Activated T-cell treated with anti-CD3 and anti-CD28 coated beads, Interleukin-2, amount 50 U/mL, for 4 hours (primary cell): ENCODE results near the gene SLMAP. TPM values are rescaled to one million over a fixed set of nuclear protein-coding genes. Genes with fewer than 3 reads are reported as not detected.

Source experiments
- ATAC-seq, 2 donors: fragments of 200-7000 bp; cut with Tn5 transposase; one replicate each; pipeline ENCODE4 v1.10.0; 2021
- DNase-seq: peaks from one replicate; pipeline ENCODE4 v3.0.0-alpha.2; 2020
- H3K27me3 Mint-ChIP-seq: one replicate; pipeline ENCODE4 v1.8.0; 2021; ENCODE audit warnings: low read depth, mixed read lengths
- H3K36me3 Mint-ChIP-seq: one replicate; pipeline ENCODE4 v1.8.0; 2022; ENCODE audit warnings: mixed read lengths; ENCODE audit not compliant: insufficient read depth
- H3K4me1 Mint-ChIP-seq: one replicate; pipeline ENCODE4 v1.8.0; 2021; ENCODE audit warnings: low read depth, mixed read lengths
- H3K4me3 Mint-ChIP-seq: one replicate; pipeline ENCODE4 v1.8.0; 2021; ENCODE audit warnings: mild to moderate bottlenecking, moderate library complexity, mixed read lengths
- H3K9me3 Mint-ChIP-seq: one replicate; pipeline ENCODE4 v1.8.0; 2021; ENCODE audit warnings: mixed read lengths
- total RNA-seq, 3 donors: library from RNA; stranded (reverse); gene quantifications; one replicate each; pipeline ENCODE4 v1.2.1, GENCODE V29; 2021

The SLMAP gene
- total RNA-seq, 3 donors from 2014 or later: 55.7 to 61.4 (median 56.1) TPM

DNA sequence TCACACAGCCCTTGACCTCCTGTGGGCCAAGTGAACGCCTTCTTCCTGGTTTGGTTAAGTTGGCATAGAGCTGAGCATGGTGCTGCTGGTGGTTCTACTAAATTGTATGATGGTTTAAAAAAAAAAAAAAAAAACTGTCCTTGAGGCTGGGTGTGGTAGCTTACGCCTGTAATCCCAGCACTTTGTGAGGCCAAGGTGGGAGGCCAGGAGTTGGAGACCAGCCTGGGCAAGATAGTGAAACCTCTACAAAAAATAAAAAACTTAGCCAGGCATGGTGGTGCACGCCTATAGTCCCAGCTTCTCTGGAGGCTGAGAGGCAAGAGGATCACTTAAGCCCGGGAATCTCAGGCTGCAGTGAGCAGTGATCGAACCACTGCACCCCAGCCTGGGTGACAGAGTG is 193.2 kb downstream of the SLMAP start:
- DNase-seq: no peak
- no peaks in the 10 kb centered on the region for H3K9me3 Mint-ChIP-seq
- peaks cover 4% of the 10 kb centered on the region for H3K27me3 Mint-ChIP-seq
- H3K4me1 Mint-ChIP-seq: no peaks in the 10 kb centered on the region
- no peaks in the 10 kb centered on the region for H3K36me3 Mint-ChIP-seq
- no peak overlapping the region for H3K4me3 Mint-ChIP-seq
- no peak for ATAC-seq

DNA sequence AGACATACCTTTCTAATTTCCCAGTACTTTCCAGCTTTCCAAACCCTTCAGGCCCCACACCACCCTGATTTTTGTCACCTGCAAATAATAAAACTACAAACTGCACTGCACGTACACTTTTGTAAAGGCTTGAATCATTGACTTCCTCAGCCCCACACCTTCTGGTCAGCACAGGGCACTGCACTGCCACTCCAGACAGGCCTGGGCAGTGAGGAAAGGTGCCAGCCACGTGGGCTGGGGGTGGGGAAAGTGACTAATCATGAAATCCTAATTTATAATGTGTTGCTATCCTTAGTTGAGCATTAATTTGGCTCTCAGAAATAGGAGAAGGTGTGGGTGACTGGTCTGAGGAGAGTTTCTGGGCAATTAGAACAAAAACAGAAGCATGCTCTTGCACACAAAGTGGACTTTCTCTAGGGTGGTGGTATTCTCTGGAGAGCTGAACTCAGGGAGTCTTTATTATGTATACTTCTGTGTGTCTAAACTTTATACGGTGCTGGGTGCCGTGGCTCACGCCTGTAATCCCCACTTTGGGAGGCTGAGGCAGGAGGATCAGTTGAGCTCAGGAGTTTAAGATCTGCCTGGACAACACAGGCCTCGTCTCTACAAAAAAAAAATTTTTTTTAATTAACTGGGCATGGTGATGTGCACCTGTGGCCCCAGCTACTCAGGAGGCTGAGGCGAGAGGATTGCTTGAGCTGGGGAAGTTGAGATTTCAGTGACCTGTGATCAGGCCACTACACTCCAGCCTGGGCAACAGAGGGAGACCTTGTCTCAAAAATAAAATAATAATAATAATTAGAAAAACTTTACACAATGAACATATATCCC is 193.9 kb downstream of the SLMAP start:
- Mint-ChIP-seq H3K36me3 (no peaks in the 10 kb centered on the region), H3K9me3 (no peaks in the 10 kb centered on the region), H3K4me3 (no peak overlapping the region), H3K4me1 (no peaks in the 10 kb centered on the region), H3K27me3 (peaks cover 4% of the 10 kb centered on the region)
- ATAC-seq (no peak), DNase-seq (no peak)

DNA sequence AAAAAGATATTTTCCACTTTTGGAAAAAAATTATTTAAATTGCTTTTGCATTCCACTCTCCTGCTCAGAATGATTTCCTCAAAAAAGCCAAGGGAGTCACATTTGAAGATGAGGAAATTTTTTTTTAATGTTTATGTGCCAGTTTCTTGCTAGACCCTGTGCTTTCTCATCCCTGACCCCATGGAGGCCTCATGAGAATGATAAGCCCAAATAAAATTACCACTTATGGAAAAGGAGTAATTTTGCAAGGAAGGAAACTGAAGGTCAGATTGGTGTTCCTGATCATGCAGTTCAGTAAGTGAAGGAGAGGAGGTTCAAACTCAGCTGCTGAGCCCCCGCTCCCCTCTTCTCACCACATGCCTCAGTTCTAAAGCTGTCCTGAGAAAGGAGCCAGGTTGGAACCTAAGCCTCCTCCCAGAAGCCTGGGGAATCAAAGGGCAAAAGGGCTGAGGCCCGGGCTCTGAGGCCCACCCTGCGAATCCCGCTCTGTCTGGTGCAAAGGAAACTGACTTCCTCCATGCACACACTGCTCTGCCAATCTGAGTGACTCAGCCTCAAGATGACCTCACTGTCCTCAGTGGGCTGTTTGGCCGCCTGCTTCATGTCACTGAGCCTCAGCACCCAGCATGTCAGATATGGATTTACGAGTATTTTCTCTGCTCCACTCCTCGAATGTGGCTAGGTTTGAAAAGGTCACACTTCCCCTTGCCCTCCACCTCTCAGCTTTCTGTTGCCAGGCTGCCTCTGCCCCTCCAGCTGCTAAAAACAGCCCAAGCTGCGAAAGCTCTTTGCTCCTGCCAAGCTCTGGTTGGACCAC is 195.2 kb downstream of the SLMAP start:
- H3K36me3 Mint-ChIP-seq: no peaks in the 10 kb centered on the region
- DNase-seq (no peak), ATAC-seq (peak in 1 of 2 donors; percentile 31)
- H3K9me3 Mint-ChIP-seq: no peaks in the 10 kb centered on the region
- no peak overlapping the region for H3K4me3 Mint-ChIP-seq
- peaks cover 4% of the 10 kb centered on the region for H3K27me3 Mint-ChIP-seq
- H3K4me1 Mint-ChIP-seq: no peaks in the 10 kb centered on the region

DNA sequence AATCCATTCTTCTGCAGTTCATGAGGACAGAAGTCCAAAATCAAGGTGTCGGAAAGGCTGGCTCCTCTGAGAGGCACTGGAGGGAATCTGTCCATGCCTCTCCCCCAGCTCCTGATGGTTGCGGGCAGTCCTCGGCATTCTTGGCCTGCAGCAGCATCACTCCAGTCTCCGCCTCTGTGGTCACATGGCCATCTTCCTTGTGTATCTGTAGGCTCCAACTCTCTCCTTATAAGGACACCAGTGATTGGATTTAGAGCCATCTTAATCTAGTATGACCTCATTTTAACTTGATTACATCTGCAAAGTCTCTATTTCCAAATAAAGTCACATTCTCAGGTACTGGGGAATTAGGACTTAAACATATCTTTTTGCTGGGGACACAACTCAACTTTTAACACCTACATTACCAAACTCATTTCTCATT is 196.1 kb downstream of the SLMAP start:
- no peaks in the 10 kb centered on the region for H3K9me3 Mint-ChIP-seq
- peaks cover 4% of the 10 kb centered on the region for H3K27me3 Mint-ChIP-seq
- ATAC-seq (no peak), DNase-seq (no peak)
- H3K4me3 Mint-ChIP-seq: no peak overlapping the region
- no peaks in the 10 kb centered on the region for H3K4me1 Mint-ChIP-seq
- H3K36me3 Mint-ChIP-seq: no peaks in the 10 kb centered on the region

DNA sequence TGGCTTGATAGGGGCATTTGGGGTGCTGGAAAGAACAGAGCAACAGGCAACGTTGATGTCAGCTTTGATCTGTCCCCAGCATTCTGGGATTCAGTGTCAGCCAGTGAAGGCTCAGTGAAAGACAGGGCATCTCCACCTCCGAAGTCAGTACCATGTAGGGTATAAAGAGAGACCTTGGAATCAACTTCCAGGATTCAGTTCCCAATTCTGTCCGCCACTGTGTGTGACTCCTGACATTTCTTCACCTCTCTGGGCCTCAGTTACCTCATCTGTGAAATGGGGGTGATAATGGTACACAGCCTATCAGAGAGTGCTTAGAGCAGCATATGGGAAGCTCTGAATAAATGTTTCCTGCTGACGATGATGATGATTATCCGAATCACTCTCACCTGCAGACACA is 196.5 kb downstream of the SLMAP start:
- Mint-ChIP-seq H3K9me3 (no peaks in the 10 kb centered on the region), H3K27me3 (peaks cover 4% of the 10 kb centered on the region), H3K4me3 (no peak overlapping the region), H3K36me3 (no peaks in the 10 kb centered on the region), H3K4me1 (no peaks in the 10 kb centered on the region)
- ATAC-seq (no peak), DNase-seq (no peak)

DNA sequence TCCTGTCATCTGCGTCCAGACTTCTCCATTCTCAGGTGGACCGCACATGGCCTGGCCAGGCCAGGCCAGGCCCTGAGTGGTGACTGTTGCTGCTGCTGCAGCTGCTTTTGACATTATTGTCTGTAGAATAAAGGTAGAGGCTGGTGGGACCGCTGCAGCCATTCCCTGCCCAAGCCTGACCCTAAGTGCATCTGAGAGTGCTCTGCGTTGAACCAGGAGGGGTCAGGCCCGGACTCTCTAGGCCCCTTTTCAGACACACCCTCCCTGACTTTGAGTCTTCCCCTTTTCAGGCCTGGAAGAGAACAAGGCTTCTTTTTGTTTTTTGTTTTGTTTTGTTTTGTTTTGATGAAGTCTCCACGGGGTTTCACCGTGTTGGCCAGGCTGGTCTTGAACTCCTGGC is 197.5 kb downstream of the SLMAP start:
- ATAC-seq: no peak
- no peak for DNase-seq
- H3K4me1 Mint-ChIP-seq: peaks cover 1% of the 10 kb centered on the region

DNA sequence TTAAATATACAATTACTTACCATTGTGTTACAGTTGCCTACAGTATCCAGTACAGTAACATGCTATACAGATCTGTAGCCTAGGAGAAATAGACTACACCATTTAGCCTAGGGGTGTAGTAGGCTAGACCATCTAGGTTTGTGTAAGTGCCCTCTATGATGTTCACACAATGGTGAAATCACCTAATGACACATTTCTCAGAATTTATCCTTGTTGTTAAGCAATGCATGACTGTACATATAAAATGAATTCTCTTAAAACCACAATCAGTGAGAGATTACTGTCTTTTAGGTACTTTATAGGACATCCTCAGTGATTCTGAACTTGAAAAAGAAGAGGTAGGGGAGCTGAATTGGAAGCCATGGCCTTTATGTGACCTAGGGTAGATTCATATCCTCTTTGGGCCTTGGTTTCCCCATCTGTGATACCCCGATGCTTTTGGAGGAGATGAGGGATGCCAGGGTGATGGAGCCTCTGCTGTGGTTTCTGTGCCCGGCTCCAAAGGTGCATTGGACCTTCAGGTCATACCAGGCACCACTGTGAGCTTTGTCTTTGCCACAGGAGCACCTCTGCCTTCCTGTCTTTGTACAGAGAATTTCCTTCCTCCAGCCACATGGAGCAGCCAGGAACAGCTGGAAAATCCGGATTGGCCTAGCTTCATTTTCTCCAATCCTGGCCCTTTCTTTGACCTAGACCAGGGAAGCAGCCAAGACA is 200.2 kb downstream of the SLMAP start:
- no peaks in the 10 kb centered on the region for H3K9me3 Mint-ChIP-seq
- H3K4me3 Mint-ChIP-seq: no peak overlapping the region
- DNase-seq (no peak), ATAC-seq (peak; percentile 78 to 79)
- no peaks in the 10 kb centered on the region for H3K36me3 Mint-ChIP-seq
- H3K4me1 Mint-ChIP-seq: peaks cover 1% of the 10 kb centered on the region
- H3K27me3 Mint-ChIP-seq: no peaks in the 10 kb centered on the region

More for the DNA sequence above, 197.5 kb downstream of the SLMAP start:
- Mint-ChIP-seq H3K27me3 (peaks cover 4% of the 10 kb centered on the region), H3K36me3 (no peaks in the 10 kb centered on the region), H3K4me3 (no peak overlapping the region), H3K9me3 (no peaks in the 10 kb centered on the region)

DNA sequence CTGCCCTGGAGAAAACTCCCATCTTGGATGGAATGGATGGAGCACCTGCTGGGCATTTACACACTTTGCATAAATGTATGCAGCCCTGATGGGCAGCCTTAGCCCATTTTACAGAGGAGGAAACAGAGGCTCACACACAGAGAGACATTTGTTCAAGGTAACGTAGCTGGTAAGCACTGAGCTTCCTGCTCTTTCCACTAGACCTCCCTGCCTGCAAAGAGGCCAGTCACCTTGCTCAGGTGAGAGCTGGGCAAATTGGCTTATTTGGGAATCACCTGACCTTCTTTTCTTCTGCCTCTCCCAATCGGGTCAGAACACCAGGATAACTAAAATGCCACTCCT is 200.7 kb downstream of the SLMAP start:
- Mint-ChIP-seq H3K36me3 (no peaks in the 10 kb centered on the region), H3K27me3 (no peaks in the 10 kb centered on the region), H3K9me3 (no peaks in the 10 kb centered on the region), H3K4me3 (no peak overlapping the region), H3K4me1 (peaks cover 1% of the 10 kb centered on the region)
- DNase-seq (no peak), ATAC-seq (no peak)

DNA sequence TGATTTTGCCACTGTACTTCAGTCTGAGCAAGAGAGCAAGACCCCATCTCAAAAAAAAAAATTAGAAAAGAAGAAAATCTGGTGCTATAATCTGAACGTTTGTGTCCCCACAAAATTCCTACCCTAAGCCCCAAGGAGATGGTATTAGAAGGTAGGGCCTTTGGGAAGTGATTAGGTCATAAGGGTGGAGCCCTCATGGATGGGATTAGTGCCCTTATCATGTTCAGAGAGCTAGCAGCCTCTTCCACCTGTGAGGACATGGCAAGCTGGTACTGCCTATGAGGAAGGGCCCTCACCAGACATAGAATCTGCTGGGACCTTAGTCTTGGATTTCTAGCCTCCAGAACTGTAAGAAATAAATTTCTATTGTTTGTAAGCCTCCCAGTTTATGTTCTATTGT is 201.7 kb downstream of the SLMAP start:
- Mint-ChIP-seq H3K36me3 (no peaks in the 10 kb centered on the region), H3K27me3 (no peaks in the 10 kb centered on the region), H3K9me3 (no peaks in the 10 kb centered on the region), H3K4me1 (peaks cover 1% of the 10 kb centered on the region), H3K4me3 (no peak overlapping the region)
- DNase-seq: no peak
- ATAC-seq: no peak

DNA sequence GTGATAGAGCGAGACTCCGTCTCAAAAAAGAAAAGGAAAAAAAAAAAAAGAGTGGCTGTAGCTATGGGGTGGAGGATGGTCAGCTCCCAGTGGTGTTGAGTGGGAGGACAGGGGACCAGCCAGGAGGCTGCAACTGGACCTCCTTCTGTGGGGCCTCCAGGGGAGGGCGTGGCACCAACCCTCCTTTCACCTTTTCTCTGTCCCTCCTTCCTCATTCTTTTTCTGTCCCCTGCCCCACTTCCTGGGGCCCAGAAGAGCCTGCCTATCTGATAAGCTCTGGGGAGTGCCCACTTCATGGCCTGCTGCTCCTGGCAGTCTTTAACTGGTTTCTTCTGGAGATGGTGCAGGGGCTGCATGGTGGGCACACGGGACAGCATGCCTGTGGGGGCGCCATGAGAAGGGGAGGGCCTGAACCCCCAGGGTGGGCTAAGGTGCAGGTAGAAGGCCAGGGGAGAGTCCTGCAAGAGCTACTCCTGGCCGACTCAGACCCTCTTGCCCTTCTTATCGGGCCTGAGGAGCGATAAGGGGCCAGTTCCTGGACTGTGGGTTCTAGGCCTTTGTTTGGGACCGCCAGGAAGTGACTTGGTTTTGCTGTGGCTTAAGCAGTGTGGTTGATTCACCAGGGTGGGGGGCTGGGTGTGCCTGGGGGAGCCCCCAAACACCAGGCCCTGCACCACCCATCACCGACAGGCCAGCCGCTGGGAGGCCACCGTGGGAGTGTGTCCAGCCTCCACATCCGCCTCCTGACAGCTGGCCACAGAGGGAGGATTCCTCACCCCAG is 202.7 kb downstream of the SLMAP start:
- no peak for ATAC-seq
- Mint-ChIP-seq H3K4me3 (no peak overlapping the region), H3K4me1 (peaks cover 1% of the 10 kb centered on the region)

DNA sequence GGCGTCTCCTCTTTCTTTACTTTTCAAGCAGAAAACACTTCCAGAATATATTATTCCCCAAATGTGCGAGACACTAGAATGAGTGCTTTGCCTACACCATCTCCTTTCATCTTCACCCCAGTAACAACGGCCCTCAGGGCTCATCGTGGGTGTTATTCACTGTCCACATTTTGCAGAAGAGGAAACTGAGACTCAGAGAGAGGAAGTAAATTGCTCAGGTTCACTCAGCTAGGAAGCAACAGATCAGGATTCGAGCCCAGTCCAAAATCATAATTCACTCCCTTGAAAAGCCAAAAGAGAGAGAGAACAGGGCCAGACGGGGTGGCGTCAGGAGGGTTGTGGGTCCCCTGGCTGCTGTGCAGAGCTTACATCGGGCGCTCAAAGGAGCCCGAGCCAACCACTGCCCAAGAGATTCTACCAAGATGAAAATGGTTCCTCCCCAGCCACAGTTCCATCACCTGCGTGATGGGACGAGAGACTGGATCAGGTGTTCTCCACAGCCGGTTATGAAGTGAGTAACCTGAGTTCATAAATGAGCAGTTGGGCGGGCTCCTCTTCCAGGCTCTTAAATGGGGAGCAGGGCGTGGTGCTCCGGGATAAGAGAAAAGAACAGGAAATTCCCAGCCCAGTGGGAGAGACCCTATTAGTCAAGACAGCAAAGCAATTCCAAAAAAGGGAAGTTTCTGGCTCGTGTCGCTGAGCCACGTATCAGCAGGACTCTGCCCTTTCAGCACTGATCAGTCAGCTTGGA is 203.5 kb downstream of the SLMAP start:
- H3K27me3 Mint-ChIP-seq: no peaks in the 10 kb centered on the region
- H3K36me3 Mint-ChIP-seq: no peaks in the 10 kb centered on the region
- ATAC-seq: no peak
- DNase-seq: no peak
- H3K4me1 Mint-ChIP-seq: peaks cover 1% of the 10 kb centered on the region
- no peak overlapping the region for H3K4me3 Mint-ChIP-seq
- no peaks in the 10 kb centered on the region for H3K9me3 Mint-ChIP-seq

More for the DNA sequence above, 202.7 kb downstream of the SLMAP start:
- Mint-ChIP-seq H3K27me3 (no peaks in the 10 kb centered on the region), H3K9me3 (no peaks in the 10 kb centered on the region), H3K36me3 (no peaks in the 10 kb centered on the region)
- no peak for DNase-seq

DNA sequence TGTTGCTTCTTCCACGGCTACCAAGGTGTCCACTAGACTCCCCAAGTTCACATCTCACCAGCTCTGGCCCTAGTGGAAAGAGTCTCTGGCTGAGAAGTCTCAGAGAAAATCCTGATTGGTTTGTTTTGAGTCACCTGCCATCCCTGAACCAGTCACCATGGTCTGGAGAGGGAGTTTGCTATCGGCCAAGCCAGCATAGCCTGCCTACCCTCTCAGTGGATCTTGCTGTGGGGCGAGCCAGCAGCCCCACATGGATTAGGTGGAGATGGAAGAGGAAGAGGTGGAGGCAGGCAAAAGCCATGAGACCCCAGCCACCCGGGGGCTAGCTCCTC is 204.0 kb downstream of the SLMAP start:
- ATAC-seq (no peak), DNase-seq (no peak)
- Mint-ChIP-seq H3K4me1 (peaks cover 1% of the 10 kb centered on the region), H3K4me3 (no peak overlapping the region), H3K9me3 (no peaks in the 10 kb centered on the region), H3K27me3 (no peaks in the 10 kb centered on the region), H3K36me3 (no peaks in the 10 kb centered on the region)

DNA sequence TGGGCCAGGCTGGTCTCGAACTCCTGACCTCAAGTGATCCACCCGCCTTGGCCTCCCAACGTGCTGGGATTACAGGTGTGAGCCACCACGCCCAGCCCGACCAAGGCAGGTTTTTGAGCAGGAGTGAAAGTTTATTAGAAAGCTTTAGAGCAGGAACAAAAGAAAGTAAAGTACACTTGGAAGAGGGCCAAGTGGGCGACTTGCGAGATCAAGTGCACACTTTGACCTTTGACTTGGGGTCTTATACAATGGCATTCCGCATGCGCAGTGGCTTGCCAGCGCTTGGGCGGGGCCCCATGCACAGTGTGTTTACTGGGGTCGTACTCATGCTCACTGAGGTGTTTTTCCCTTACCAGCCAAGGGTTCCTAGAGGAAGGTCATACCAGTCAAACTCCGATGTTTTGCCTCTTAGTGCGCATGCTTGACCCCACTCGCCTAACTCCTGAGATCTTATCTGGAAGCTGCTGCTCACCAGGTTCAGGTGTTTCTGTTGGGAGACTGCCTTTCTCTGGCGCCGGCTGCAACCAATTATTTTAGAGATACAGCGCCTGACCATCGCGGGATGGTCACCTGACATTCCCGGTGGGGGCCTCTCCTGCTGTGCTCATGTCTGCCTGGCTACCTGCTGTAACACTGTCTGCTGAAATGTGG is 205.2 kb downstream of the SLMAP start:
- Mint-ChIP-seq H3K4me3 (no peak overlapping the region), H3K36me3 (no peaks in the 10 kb centered on the region), H3K4me1 (peaks cover 1% of the 10 kb centered on the region), H3K27me3 (no peaks in the 10 kb centered on the region), H3K9me3 (no peaks in the 10 kb centered on the region)
- no peak for DNase-seq
- ATAC-seq: peak in 1 of 2 donors; percentile 10
